ENCODE results near the gene KCND2. TPM values are rescaled to one million over a fixed set of nuclear protein-coding genes. Genes with fewer than 3 reads are reported as not detected.

Gene KCND2
- total RNA-seq, 4 donors from 2014 or later = 0.83 to 1.9 (median 1.2) TPM

GRCh38 chr7:120370954-120371353, 98.0 kb downstream of the KCND2 start:
- DNase-seq (ENCODE audit: extremely low spot score) = no peak
- Histone ChIP-seq H3K27me3 (no peaks in the 10 kb centered on the region), H3K4me3 (no peak overlapping the region), H3K36me3 (no peaks in the 10 kb centered on the region), H3K9me3 (no peaks in the 10 kb centered on the region), H3K27ac (replicated peaks in 1 of 4) (no peak overlapping the region), H3K4me1 (no peaks in the 10 kb centered on the region)
- TF ChIP-seq POLR2A (IDR thresholded peaks at IDR 0.05; ENCODE audit: low read depth) = no peak
- TF ChIP-seq CTCF (IDR thresholded peaks at IDR 0.05) = no peak
- TF ChIP-seq EP300 (IDR thresholded peaks at IDR 0.05) = no peak
- TF ChIP-seq POLR2AphosphoS5 (IDR thresholded peaks at IDR 0.05) = no peak
- intact Hi-C loops (cut with DNase I) = no loop called here
- WGBS = 66% methylated on average over 2 of the region's 2 CpGs

GRCh38 chr7:120373174-120373573, 100.2 kb downstream of the KCND2 start:
- no peaks in the 10 kb centered on the region for H3K9me3 ChIP-seq
- intact Hi-C loops (cut with DNase I) = no loop called here
- DNase-seq (ENCODE audit: extremely low spot score) = no peak
- no peaks in the 10 kb centered on the region for H3K4me1 ChIP-seq
- no peak overlapping the region for H3K4me3 ChIP-seq
- H3K27me3 ChIP-seq = no peaks in the 10 kb centered on the region
- H3K27ac ChIP-seq (replicated peaks in 1 of 4) = no peak overlapping the region
- TF ChIP-seq CTCF (IDR thresholded peaks at IDR 0.05) = no peak
- TF ChIP-seq POLR2AphosphoS5 (IDR thresholded peaks at IDR 0.05) = no peak
- no peak for TF ChIP-seq POLR2A (IDR thresholded peaks at IDR 0.05; ENCODE audit: low read depth)
- no peak for TF ChIP-seq EP300 (IDR thresholded peaks at IDR 0.05)
- H3K36me3 ChIP-seq = no peaks in the 10 kb centered on the region

GRCh38 chr7:120394595-120394994, 121.6 kb downstream of the KCND2 start:
- H3K36me3 ChIP-seq = no peaks in the 10 kb centered on the region
- intact Hi-C loops (cut with DNase I) = no loop called here
- H3K27ac ChIP-seq (replicated peaks in 1 of 4) = no peak overlapping the region
- TF ChIP-seq EP300 (IDR thresholded peaks at IDR 0.05) (no peak), POLR2A (IDR thresholded peaks at IDR 0.05; ENCODE audit: low read depth) (no peak), CTCF (IDR thresholded peaks at IDR 0.05) (no peak), POLR2AphosphoS5 (IDR thresholded peaks at IDR 0.05) (no peak)
- H3K4me1 ChIP-seq = no peaks in the 10 kb centered on the region
- no peak overlapping the region for H3K4me3 ChIP-seq
- H3K27me3 ChIP-seq = no peaks in the 10 kb centered on the region
- DNase-seq (ENCODE audit: extremely low spot score) = no peak
- H3K9me3 ChIP-seq = no peaks in the 10 kb centered on the region

GRCh38 chr7:120395526-120396019, 122.6 kb downstream of the KCND2 start:
- Histone ChIP-seq H3K27ac (replicated peaks in 1 of 4) (no peak overlapping the region), H3K9me3 (no peaks in the 10 kb centered on the region), H3K36me3 (no peaks in the 10 kb centered on the region), H3K27me3 (no peaks in the 10 kb centered on the region), H3K4me1 (no peaks in the 10 kb centered on the region), H3K4me3 (no peak overlapping the region)
- TF ChIP-seq POLR2AphosphoS5 (IDR thresholded peaks at IDR 0.05) = no peak
- TF ChIP-seq POLR2A (IDR thresholded peaks at IDR 0.05; ENCODE audit: low read depth) = no peak
- no peak for TF ChIP-seq CTCF (IDR thresholded peaks at IDR 0.05)
- TF ChIP-seq EP300 (IDR thresholded peaks at IDR 0.05) = no peak
- no peak for DNase-seq (ENCODE audit: extremely low spot score)
- 78% methylated on average over 3 of the region's 3 CpGs for WGBS
- intact Hi-C loops (cut with DNase I) = no loop called here

GRCh38 chr7:120398284-120399000, 125.5 kb downstream of the KCND2 start:
- Histone ChIP-seq H3K27ac (replicated peaks in 1 of 4) (no peak overlapping the region), H3K4me3 (no peak overlapping the region), H3K4me1 (peaks cover 0 to 16% (median 0%) of the 10 kb centered on the region in 4 donors), H3K9me3 (no peaks in the 10 kb centered on the region), H3K36me3 (no peaks in the 10 kb centered on the region), H3K27me3 (no peaks in the 10 kb centered on the region)
- no peak for TF ChIP-seq EP300 (IDR thresholded peaks at IDR 0.05)
- TF ChIP-seq CTCF (IDR thresholded peaks at IDR 0.05) = no peak
- TF ChIP-seq POLR2AphosphoS5 (IDR thresholded peaks at IDR 0.05) = no peak
- TF ChIP-seq POLR2A (IDR thresholded peaks at IDR 0.05; ENCODE audit: low read depth) = no peak
- 83% methylated on average over 3 of the region's 3 CpGs for WGBS
- DNase-seq (ENCODE audit: extremely low spot score) = no peak
- intact Hi-C loops (cut with DNase I) = no loop called here

All from esophagus muscularis mucosa (tissue), 4 donors.